HepG2 (cell line): ENCODE results near the gene RITA1. TPM values are rescaled to one million over a fixed set of nuclear protein-coding genes. Genes with fewer than 3 reads are reported as not detected.

Experiments
- DMTF1 ChIP-seq: sonication (generic); formaldehyde crosslinking; IDR thresholded peaks from 2 replicates; pipeline ENCODE4 v1.4.0; 2020; ENCODE audit warnings: mild to moderate bottlenecking, missing genetic modification reagents
- EED ChIP-seq: sonication (generic); formaldehyde crosslinking; IDR thresholded peaks from 2 replicates; pipeline ENCODE4 v1.5.0; 2020; ENCODE audit warnings: mild to moderate bottlenecking, missing genetic modification reagents
- KLF13 ChIP-seq: sonication (generic); formaldehyde crosslinking; IDR thresholded peaks from 2 replicates; pipeline ENCODE4 v1.4.0; 2020; ENCODE audit warnings: mild to moderate bottlenecking, missing genetic modification reagents
- MIXL1 ChIP-seq: IDR thresholded peaks from 2 replicates; pipeline ENCODE4 v1.6.1; 2016
- ZC3H4 ChIP-seq: sonication (generic); formaldehyde crosslinking; IDR thresholded peaks from 2 replicates; pipeline ENCODE4 v1.4.0; 2020; ENCODE audit warnings: missing genetic modification reagents, borderline replicate concordance
- ZNF441 ChIP-seq: sonication (generic); formaldehyde crosslinking; IDR thresholded peaks from 2 replicates; pipeline ENCODE4 v1.7.0; 2021; ENCODE audit warnings: missing genetic modification reagents, borderline replicate concordance
- ZNF616 ChIP-seq: sonication (generic); formaldehyde crosslinking; IDR thresholded peaks from 2 replicates; pipeline ENCODE4 v1.5.0; 2020; ENCODE audit warnings: low read depth, mild to moderate bottlenecking, missing genetic modification reagents
- ZNF687 ChIP-seq: sonication (generic); formaldehyde crosslinking; IDR thresholded peaks from 2 replicates; pipeline ENCODE4 v1.5.1; 2020; ENCODE audit warnings: mild to moderate bottlenecking, missing genetic modification reagents, moderate library complexity
- ZNF710 ChIP-seq: sonication (generic); formaldehyde crosslinking; IDR thresholded peaks from 2 replicates; pipeline ENCODE4 v1.5.0; 2020; ENCODE audit warnings: mild to moderate bottlenecking, missing genetic modification reagents, borderline replicate concordance
- ZSCAN21 ChIP-seq: sonication (generic); formaldehyde crosslinking; IDR thresholded peaks from 2 replicates; pipeline ENCODE4 v1.8.0; 2022; ENCODE audit warnings: mild to moderate bottlenecking, missing genetic modification reagents, moderate library complexity, borderline replicate concordance
- polyA plus RNA-seq, 8 experiments: library from polyadenylated mRNA; depleted of rRNA in 3 of 8; stranded (reverse) in 7 of 8; unstranded in 1 of 8; fragments of >200 nt; fragmentation: Illumina TruSeq in 4 of 8; extraction: Trizol in 4 of 8; gene quantifications; 2 replicates each; pipeline versions ENCODE4 v1.2.1 to v1.2.3, GENCODE V29; 2011 to 2016; ENCODE audit warnings: low read depth in 4 of 8, missing spikeins in 1 of 8, mixed read lengths in 1 of 8; ENCODE audit not compliant: insufficient read depth in 1 of 8
- total RNA-seq, 5 experiments: library from RNA; depleted of rRNA; stranded (reverse); fragments of >200 nt; fragmentation: Illumina TruSeq; extraction: Trizol; gene quantifications; 2 replicates each; pipeline ENCODE4 v1.2.3, GENCODE V29; 2016; ENCODE audit warnings: low read depth in 1 of 5

RITA1 gene
- total and polyA plus RNA-seq, 2 of the 13 experiments (the other 11 are each of a cell fraction or from before 2014, with no cell fraction given), result 12.4 to 28.9 TPM

GRCh38 chr12:113208041-113208934 lies 22.8 kb downstream of the RITA1 start (continued):
- no peak for TF ChIP-seq DMTF1 (CRISPR knock-in tag)
- no peak for TF ChIP-seq ZNF616
- 0 out of 2 replicates have a peak, but pooled peaks have one; percentile 8 for TF ChIP-seq ZNF687 (CRISPR knock-in tag)
- TF ChIP-seq KLF13 (CRISPR knock-in tag), result no peak
- TF ChIP-seq ZNF710 (CRISPR knock-in tag), result no peak
- no peak for TF ChIP-seq ZC3H4
- no peak for TF ChIP-seq MIXL1
- TF ChIP-seq ZSCAN21 (CRISPR knock-in tag), result no peak
- TF ChIP-seq ZNF441 (CRISPR knock-in tag), result no peak
- TF ChIP-seq EED, result 0 out of 2 replicates have a peak, but pooled peaks have one; percentile 23
